HG03558 (cell line): ENCODE results near the gene TNS2.
"Not testable (repeated sequence)": the region's sequence is repeated elsewhere in the genome, so short reads cannot be mapped to it uniquely, and the experiment has no call there.

Experiments
- ATAC-seq: cut with Tn5 transposase; IDR thresholded peaks from one replicate; pipeline ENCODE4 v1.9.1; 2021; ENCODE audit warnings: moderate number of reproducible peaks; ENCODE audit not compliant: unreplicated experiment; ENCODE audit errors: extremely low read depth

TNS2 gene

DNA sequence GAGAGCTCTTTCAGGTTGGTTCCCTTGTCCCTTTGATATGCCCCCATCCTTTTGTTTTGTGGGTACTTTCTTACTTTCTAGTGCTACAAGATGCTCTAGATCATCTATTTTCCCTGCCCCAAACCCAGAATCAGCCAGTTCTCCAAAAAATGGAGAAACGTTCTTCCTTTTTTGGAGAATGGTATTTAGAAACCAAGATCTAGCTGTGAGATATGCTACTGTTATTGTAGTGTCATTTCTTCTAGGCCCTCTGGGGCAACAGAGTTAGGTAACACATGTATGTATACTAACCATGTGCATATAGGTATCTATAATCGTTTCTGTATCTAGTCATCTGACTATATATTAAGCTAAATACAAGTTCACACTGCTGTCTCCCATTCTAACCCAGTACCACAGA, 40.7 kb downstream of the TNS2 start:
- ATAC-seq, result no peak

GRCh38 chr12:53091756-53092155, 41.9 kb downstream of the TNS2 start:
- no peak for ATAC-seq

DNA sequence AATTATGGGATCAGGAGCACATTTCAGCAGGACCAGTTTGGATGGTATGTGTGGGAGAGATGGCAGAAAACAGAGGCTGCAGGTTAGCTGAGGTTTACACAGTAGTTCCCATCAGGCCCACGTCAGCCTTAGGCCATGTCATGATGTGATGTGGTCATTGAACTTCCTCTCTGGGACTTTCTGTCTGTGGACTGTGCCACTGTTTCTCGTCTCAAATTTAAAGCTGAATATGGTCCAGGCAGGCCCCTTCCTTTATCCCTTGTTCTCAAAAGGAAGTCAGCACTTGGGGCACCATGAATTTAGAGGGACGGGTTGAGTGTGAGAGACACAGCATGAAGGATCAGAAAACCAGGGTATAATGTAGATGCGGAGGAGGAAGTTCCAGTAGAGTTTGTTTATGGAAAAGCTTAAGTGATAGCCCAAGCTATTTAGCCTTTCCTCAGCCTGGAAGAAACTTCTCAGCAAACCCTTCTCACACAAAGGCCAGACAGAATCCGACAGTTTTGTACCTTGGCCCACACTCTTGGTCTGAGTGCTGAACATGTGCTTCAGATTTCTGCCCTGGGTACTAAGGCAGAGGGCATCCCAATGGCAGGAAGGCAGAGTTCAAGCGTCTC, 44.0 kb downstream of the TNS2 start:
- ATAC-seq, result no peak

DNA sequence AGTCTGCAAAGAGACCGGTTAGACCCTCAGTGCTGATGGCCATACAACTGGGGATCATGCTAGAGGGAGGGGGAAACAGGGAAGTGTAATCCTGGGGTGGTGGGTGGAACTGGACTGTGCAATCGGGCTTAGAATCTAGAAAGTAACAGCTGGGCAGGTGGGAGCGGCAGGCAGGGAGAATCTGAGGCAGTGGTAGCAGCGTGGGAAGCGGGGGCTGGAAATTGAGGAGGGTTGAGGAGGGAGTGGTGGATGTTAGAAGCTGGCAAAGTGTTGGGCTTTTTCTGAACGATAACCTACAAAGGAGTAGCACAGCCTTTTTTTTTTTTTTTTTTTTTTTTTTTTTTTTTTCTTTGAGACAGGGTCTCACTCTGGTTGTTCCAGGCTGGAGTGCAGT, 44.5 kb downstream of the TNS2 start:
- ATAC-seq, result no peak

DNA sequence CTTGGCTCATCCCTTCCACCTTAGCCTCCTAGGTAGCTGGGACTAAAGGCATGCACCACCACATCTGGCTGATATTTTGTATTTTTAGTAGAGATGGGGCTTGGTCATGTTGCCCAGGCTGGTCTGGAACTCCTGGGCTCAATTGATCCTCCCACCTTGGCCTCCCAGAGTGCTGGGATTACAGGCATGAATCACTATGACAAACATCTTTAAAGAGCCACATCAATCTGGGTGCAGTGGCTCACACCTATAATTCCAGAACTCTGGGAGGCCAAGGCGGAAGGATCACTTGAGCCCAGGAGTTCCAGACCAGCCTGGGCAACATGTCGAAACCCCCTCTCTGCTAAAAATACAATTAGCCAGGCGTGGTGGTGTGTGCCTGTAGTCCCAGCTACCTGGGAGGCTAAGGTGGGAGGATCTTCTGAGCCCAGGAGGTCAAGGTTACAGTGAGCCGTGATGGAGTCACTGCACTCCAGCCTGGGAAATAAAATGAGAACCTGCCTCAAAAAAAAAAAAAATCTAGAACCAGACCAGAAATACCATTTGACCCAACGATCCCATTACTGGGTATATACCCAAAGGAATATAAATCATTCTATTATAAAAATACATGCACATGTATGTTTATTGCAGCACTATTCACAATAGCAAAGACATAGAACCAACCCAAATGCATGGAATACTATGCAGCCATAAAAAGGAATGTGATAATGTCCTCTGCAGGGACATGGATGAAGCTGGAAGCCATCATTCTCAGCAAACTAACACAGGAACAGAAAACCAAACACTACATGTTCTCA, 45.1 kb downstream of the TNS2 start:
- not testable (repeated sequence) for ATAC-seq

DNA sequence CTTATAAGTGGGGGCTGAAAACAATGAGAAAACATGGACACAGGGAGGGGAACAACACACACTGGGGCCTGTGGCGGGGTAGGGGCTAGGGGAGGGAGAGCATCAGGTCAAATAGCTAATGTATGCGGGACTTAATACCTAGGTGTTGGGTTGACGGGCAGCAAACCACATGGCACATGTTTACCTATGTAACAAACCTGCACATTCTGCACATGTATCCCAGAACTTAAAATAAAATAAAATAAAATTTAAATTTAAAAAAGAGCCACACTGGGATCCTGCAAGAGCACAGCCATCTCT, 45.7 kb downstream of the TNS2 start:
- ATAC-seq, result not testable (repeated sequence)

GRCh38 chr12:53096089-53096741, 46.4 kb downstream of the TNS2 start:
- ATAC-seq, result no peak

- ATAC-seq, result no peak
Measured at GRCh38 chr12:53096759-53097158, 46.9 kb downstream of the TNS2 start.

- ATAC-seq, result no peak
Measured at GRCh38 chr12:53097207-53097563, 47.3 kb downstream of the TNS2 start.

- ATAC-seq, result no peak
Measured at GRCh38 chr12:53097564-53098353, 47.9 kb downstream of the TNS2 start, which contains the start of gene IGFBP6. Gene IGFBP6 (plus strand): TSS chr12:53097667. CDS start chr12:53097718, 51 bp downstream.

DNA sequence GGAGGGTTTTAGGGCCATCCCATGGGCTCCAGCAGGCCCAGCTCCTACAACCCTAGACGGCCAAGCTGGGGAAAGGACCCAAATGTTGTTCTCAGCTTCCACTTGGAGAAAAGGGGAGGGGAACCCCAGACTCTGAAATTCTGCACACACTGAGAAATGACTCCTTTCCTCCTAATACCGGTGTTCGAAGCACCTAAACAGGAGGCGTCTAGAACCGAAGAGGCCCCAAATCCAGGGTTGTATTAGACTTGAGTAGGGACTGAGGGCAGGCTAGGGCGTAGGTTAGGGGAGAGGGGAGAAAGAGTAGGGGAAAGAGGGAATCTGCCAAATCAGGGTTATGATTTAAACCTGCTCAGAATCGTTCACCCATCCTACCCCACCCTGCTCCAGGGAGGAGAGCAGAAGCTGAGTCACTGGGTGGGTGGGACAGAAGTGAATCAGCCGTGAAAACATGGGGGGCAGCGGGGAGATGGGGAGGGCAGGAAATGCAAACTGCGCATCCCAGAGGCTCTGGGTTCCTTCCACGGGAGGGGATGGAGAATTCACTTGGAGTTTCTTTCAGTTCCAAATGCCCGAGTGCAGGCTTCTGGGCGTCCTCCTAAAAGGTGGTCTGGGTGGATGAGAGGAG, 48.6 kb downstream of the TNS2 start:
- ATAC-seq, result no peak

DNA sequence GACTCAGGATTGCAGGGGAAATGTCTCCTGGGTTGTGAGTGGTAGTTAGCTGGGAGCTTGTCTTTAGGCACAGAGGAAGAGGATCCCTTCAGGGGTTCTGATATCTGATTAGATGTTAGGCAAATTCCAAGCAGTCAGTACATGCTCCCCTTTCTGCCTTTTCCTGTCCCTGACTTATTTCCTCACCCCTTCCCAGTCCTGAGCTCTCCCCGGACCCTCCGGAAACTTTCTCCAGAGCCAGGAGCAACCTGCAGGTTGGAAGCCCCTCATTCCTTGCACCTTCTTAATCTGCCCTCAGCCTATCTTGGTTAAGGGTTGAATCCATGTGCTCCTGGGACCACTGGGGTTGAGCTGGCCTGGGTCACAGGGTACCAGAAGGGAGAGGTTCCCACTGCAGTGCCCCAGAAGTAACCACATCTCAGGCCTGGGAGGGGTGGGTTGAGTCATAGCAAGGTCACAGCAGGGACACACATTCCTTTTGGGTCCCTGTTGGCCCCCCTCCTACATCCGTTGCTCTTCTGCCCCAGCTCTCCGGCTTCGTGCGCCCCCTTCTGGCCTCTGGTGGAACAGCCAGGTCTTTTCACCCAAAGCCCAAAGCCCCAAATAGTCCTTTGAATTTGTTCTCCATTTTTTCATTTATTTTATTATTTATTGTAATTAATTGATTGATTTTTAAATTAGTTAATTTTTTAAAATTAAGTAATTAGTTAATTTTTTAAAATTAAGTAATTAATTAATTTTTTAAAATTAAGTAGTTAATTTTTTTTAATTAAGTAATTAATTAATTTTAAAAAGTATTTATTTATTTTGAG, 49.4 kb downstream of the TNS2 start:
- no peak for ATAC-seq

GRCh38 chr12:53100466-53101151, 50.7 kb downstream of the TNS2 start:
- no peak for ATAC-seq

GRCh38 chr12:53101266-53101665, 51.4 kb downstream of the TNS2 start:
- ATAC-seq, result no peak

DNA sequence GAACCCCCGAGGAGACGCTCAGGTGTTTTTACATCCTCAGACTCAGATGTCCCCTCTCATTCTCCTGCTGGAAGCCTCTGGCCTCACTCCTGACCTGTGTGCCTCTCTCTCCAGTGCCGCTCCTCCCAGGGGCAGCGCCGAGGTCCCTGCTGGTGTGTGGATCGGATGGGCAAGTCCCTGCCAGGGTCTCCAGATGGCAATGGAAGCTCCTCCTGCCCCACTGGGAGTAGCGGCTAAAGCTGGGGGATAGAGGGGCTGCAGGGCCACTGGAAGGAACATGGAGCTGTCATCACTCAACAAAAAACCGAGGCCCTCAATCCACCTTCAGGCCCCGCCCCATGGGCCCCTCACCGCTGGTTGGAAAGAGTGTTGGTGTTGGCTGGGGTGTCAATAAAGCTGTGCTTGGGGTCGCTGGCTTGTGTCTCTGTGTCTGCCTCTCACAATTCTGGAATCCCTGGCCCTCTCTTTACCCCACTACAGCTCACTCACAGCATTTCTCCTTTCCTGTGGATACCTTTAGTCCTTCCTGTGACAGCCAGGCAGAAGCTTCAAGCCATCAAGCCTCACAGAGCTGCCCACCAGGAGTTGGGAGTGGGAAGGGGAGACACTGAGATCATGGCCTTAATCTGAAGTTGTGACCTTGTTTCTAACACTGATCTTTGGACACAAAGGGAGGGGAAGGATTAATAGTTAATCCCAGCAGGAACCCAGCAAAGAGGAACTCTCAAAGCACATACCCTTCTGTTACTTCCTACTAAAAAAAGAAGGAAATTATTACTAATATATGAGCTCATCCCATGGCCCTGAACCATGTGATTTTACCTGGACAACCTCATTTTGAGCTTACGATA, 52.3 kb downstream of the TNS2 start:
- no peak for ATAC-seq

GRCh38 chr12:53102883-53103807, 53.3 kb downstream of the TNS2 start, which contains the start of gene SOAT2:
Gene SOAT2 (plus strand): TSS chr12:53103486. CDS start chr12:53103578, 92 bp downstream.
- no peak for ATAC-seq

- ATAC-seq, result no peak
Measured at GRCh38 chr12:53103860-53104305, 54.0 kb downstream of the TNS2 start.
